ENCODE measurements around the gene LSM3.

LSM3 gene

DNA sequence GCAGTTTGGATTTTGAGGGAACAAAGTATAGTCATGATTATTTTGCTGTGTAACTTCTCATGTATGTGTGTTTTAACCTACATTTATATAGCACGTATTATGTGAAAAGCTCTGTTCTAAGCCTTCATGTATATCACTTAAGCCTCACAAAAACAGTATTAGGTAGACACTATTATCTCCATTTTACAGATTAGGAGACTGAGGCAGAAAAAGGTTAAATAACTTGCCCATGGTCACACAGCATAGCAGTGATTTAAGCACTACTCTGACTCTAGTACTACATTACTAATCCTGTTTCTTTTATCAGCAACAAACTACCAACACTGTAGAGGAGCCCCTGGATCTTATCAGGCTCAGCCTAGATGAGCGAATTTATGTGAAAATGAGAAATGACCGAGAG lies 2.6 kb downstream of the LSM3 start:
- TF ChIP-seq, protein P1, sequence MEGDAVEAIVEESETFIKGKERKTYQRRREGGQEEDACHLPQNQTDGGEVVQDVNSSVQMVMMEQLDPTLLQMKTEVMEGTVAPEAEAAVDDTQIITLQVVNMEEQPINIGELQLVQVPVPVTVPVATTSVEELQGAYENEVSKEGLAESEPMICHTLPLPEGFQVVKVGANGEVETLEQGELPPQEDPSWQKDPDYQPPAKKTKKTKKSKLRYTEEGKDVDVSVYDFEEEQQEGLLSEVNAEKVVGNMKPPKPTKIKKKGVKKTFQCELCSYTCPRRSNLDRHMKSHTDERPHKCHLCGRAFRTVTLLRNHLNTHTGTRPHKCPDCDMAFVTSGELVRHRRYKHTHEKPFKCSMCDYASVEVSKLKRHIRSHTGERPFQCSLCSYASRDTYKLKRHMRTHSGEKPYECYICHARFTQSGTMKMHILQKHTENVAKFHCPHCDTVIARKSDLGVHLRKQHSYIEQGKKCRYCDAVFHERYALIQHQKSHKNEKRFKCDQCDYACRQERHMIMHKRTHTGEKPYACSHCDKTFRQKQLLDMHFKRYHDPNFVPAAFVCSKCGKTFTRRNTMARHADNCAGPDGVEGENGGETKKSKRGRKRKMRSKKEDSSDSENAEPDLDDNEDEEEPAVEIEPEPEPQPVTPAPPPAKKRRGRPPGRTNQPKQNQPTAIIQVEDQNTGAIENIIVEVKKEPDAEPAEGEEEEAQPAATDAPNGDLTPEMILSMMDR (conservative IDR thresholded peaks at IDR 0.05) = no peak
- H3K27ac ChIP-seq = no peak overlapping the region

DNA sequence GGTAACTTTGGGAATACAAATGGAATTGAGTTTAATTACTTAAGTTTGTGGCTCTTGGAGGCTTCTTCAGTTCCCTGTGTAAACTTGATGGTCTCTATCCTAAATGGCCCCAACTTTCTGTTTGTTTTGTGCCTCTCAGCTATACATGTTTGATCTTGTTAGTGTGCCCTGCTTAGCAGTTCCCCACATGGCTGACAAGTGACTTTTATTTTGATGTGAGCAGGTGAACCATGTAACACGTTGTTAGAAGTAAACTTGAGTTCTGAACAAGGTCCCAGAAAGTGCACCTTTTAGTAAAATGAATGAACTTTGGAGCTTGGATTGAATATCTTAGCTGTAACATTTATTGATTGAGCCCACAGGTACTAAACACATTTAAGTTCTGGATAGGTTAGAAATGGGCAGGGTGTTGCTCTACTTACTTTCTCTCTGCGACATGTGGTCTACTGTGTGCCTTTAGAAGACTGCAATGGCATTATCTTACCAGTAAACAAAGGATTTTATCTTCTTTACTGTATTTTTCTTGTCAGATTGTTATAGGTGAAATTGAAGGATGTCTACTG lies 4.5 kb downstream of the LSM3 start:
- TF ChIP-seq, protein P1 (conservative IDR thresholded peaks at IDR 0.05) = no peak

DNA sequence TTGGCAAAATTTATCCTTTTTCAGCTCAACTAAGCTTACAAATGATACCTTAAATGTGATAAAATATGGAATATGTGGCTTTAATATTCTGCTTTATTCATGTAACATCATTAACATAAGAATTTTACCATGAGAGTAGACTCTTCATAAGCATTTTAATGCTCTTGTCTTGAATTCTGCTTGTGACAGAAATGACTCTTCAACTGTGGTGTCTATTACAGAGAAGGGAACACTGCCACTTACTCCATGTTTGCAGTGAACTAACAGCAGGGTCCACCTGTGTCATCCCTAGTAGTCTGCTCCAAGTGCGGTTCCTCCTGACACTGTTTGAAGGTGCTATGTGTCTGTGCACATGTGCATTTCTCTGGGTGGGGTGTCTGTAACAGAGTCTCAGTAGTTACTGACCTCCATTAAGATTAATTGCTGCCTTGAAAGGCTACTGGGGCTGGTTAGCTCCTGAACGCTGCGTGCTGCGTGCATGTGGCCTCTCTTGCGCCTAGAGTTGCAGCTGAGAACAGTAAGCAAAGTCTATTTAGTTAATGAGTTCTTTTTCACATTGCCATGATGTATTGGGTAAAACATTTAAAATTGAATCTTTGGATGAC lies 8.3 kb downstream of the LSM3 start:
- H3K27ac ChIP-seq = no peak overlapping the region
- TF ChIP-seq, protein P1 (conservative IDR thresholded peaks at IDR 0.05) = no peak

More for the DNA sequence above, 4.5 kb downstream of the LSM3 start:
- H3K27ac ChIP-seq = no peak overlapping the region

DNA sequence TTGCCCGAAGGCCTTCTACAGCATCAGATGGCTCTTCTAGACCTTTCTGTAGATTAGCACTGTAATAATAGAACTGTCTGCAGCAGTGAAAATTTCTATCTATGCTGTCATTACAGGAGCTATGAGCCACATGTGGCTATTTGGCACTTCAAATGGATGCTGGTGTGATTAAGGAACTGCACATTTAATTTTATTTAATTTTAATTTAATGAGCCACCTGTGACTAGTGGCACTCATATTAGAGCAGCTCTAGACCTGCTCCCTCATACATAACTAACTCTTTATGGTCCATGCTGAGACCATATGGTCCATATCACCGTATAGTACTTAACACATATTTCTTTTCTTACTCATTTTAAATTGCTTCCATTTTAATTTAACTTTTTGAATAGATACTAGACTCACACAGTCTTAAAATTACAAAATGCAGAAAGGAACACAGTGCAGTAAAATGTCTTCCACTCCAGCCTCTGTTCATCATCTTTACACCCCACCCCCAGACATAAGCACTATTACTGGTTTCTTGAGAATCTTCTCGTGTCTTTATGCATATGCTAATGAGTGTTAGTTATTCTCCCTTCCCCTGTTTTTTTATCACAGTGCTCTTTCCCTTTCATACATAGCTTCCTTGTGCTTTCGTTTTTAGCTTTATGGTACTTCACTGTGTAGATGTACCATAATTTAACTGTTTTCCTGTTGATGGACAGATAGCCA lies 9.6 kb downstream of the LSM3 start:
- H3K27ac ChIP-seq = no peak overlapping the region
- TF ChIP-seq, protein P1 (conservative IDR thresholded peaks at IDR 0.05) = no peak

DNA sequence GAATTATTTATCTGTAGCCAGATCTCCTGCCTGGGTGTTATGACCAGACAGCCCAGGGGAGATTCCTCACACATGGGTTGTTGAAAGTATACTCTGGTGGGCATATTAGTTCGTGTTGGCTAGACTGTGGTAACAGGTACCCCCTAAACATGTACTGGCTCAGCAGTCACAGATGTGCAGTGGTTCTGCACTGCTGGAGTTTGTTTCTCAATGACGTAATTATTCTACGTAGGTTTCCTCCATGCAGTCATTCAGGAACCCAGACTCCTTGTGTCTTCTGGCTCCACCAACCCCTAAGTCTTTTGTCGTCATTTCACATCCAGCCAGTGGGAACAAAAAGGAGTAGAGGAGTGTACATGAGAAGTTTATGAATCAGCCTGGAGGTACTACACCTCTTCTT lies 16.2 kb downstream of the LSM3 start:
- TF ChIP-seq, protein P1 (conservative IDR thresholded peaks at IDR 0.05) = no peak
- no peak overlapping the region for H3K27ac ChIP-seq

DNA sequence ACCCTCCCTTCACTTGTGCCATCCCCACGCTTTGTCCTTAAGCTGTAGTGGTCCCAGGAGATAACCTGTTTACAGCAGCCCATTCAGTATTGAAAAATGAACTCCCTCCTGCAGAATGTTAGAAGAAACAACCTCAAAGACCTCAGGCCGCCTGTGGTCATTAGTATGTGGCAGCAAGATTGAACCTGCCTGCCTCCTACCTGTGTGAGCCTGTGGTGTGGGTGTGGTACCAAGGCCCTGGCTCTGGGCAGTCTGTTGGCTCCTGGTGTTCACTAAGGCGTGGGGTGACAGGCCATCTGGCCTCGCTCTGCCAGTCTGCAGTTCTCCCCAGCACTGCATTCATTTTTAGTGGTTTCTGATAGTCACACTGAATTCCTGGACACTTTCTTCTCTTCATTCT lies 21.0 kb downstream of the LSM3 start:
- TF ChIP-seq, protein P1 (conservative IDR thresholded peaks at IDR 0.05) = no peak
- no peak overlapping the region for H3K27ac ChIP-seq

DNA sequence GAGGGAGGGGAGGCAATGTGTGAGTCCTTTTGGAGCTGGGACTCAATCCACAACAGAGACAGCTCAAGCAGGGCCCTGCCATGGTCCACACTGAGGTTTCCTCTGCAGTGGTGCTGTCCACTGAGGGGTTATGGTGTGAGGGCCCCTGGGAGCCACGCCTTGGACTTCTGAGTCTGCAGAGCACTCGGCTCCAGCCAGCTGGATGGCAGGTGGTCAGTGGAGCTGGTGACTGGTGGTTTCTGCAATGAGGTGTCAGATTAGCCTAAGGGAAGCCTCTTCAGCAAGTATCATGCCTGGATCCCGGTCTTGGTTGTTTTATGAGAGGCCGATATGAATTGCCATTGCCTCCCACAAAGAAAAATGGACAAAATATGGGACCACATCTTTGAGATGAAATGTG lies 21.7 kb downstream of the LSM3 start:
- TF ChIP-seq, protein P1 (conservative IDR thresholded peaks at IDR 0.05) = no peak
- H3K27ac ChIP-seq = no peak overlapping the region
